Spleen (tissue), 7 donors: Measurements from ENCODE around the gene PLPP3.

Experiments used
- POLR2A ChIP-seq, 3 donors: fragments of 450-650 bp; IDR thresholded peaks; one replicate each; pipeline ENCODE4 v1.5.1; 2017; ENCODE audit warnings: antibody characterized with exemption in 3 of 3, mild to moderate bottlenecking in 1 of 3
- TF ChIP-seq, protein P1 (sequence below), 11 experiments: fragments of 200-600 bp in 7 of 11; fragments of 450-650 bp in 4 of 11; sonication (generic) in 4 of 11; IDR thresholded peaks in 8 of 11; conservative IDR thresholded peaks in 3 of 11; 1 replicate in 7 of 11; 2 replicates in 4 of 11; pipeline versions ENCODE4 v1.4.0 to v1.8.0; 2016 to 2021; ENCODE audit warnings: antibody characterized with exemption in 11 of 11, inconsistent platforms in 4 of 11, mild to moderate bottlenecking in 1 of 11
- donor health status: DM: no; HTN: no; CAD: no; lungs with moderate emphysema.
- donor health status: DM: no; HTN: no; CAD: no.
- donor health status: DM: no; HTN: no; CAD: no.

DNA sequence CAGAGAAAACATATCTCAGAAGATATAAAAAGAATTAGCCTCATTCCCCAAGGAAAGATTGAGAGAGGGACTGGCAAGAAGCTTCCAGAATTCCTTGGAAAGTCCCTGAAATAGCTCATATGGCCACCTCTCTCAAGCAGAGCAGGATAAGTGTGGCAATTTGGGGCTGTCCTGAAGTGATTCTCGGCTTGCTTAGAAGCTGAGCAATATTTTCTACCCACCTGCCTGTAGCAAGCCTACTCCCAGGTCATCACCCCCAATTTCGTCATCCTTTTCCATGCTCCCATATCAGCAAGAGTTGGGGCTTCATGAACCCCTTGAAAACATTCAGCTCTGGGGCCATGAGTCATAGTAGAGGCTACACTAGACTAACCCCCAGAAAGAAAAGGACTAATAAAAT is 131.5 kb downstream of the PLPP3 start:
- TF ChIP-seq, protein P1, sequence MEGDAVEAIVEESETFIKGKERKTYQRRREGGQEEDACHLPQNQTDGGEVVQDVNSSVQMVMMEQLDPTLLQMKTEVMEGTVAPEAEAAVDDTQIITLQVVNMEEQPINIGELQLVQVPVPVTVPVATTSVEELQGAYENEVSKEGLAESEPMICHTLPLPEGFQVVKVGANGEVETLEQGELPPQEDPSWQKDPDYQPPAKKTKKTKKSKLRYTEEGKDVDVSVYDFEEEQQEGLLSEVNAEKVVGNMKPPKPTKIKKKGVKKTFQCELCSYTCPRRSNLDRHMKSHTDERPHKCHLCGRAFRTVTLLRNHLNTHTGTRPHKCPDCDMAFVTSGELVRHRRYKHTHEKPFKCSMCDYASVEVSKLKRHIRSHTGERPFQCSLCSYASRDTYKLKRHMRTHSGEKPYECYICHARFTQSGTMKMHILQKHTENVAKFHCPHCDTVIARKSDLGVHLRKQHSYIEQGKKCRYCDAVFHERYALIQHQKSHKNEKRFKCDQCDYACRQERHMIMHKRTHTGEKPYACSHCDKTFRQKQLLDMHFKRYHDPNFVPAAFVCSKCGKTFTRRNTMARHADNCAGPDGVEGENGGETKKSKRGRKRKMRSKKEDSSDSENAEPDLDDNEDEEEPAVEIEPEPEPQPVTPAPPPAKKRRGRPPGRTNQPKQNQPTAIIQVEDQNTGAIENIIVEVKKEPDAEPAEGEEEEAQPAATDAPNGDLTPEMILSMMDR (IDR thresholded peaks at IDR 0.05 in 8 of 11, conservative IDR thresholded peaks at IDR 0.05 in 3 of 11): no peak
- no peak for TF ChIP-seq POLR2A (IDR thresholded peaks at IDR 0.05)
